Central memory CD8-positive, alpha-beta T cell (primary cell): ENCODE data around the gene LAMA5.

Experiments used
- ATAC-seq: fragments of 150-1000 bp; cut with Tn5 transposase; replicated peaks from 2 replicates; pipeline ENCODE4 v1.10.0; 2022; ENCODE audit warnings: mild to moderate bottlenecking, moderate FRiP score, moderate number of reproducible peaks; ENCODE audit not compliant: poor library complexity, severe bottlenecking; ENCODE audit errors: extremely low read depth
- DNase-seq, 2 donors: peaks; one replicate each; pipeline ENCODE4 v3.0.0; 2021; ENCODE audit warnings: low spot score in 2 of 2
- H3K27ac Mint-ChIP-seq: one replicate; pipeline ENCODE4 v1.8.0; 2022; ENCODE audit warnings: low read depth, mild to moderate bottlenecking, moderate library complexity, mixed read lengths
- H3K27me3 Mint-ChIP-seq: one replicate; pipeline ENCODE4 v1.8.0; 2022; ENCODE audit warnings: mixed read lengths
- H3K36me3 Mint-ChIP-seq: one replicate; pipeline ENCODE4 v1.8.0; 2022; ENCODE audit warnings: mild to moderate bottlenecking, moderate library complexity, mixed read lengths; ENCODE audit not compliant: insufficient read depth
- H3K4me1 Mint-ChIP-seq: one replicate; pipeline ENCODE4 v1.8.0; 2022; ENCODE audit warnings: mixed read lengths
- H3K4me3 Mint-ChIP-seq: one replicate; pipeline ENCODE4 v1.8.0; 2022; ENCODE audit warnings: mild to moderate bottlenecking, moderate library complexity, mixed read lengths
- H3K9me3 Mint-ChIP-seq: one replicate; pipeline ENCODE4 v1.8.0; 2022; ENCODE audit warnings: mixed read lengths

The LAMA5 gene

GRCh38 chr20:62266340-62266739, 100.8 kb downstream of the LAMA5 start:
- Mint-ChIP-seq H3K36me3 (peaks cover 20% of the 10 kb centered on the region), H3K4me1 (no peaks in the 10 kb centered on the region), H3K27ac (no peak overlapping the region), H3K9me3 (no peaks in the 10 kb centered on the region), H3K27me3 (no peaks in the 10 kb centered on the region), H3K4me3 (no peak overlapping the region)
- ATAC-seq (no peak), DNase-seq (no peak)

- Mint-ChIP-seq H3K36me3 (peaks cover 24% of the 10 kb centered on the region), H3K4me1 (peaks cover 3% of the 10 kb centered on the region), H3K27me3 (no peaks in the 10 kb centered on the region), H3K9me3 (no peaks in the 10 kb centered on the region), H3K4me3 (no peak overlapping the region), H3K27ac (no peak overlapping the region)
- DNase-seq (no peak), ATAC-seq (no peak)
Observed at GRCh38 chr20:62265365-62265764, 101.7 kb downstream of the LAMA5 start.

- peaks cover 33% of the 10 kb centered on the region for H3K36me3 Mint-ChIP-seq
- H3K27ac Mint-ChIP-seq = no peak overlapping the region
- no peaks in the 10 kb centered on the region for H3K9me3 Mint-ChIP-seq
- H3K4me3 Mint-ChIP-seq = no peak overlapping the region
- no peak for DNase-seq
- H3K4me1 Mint-ChIP-seq = peaks cover 7% of the 10 kb centered on the region
- no peaks in the 10 kb centered on the region for H3K27me3 Mint-ChIP-seq
- no peak for ATAC-seq
Observed at GRCh38 chr20:62263396-62263795, 103.7 kb downstream of the LAMA5 start.

- no peaks in the 10 kb centered on the region for H3K27me3 Mint-ChIP-seq
- DNase-seq (no peak), ATAC-seq (no peak)
- no peak overlapping the region for H3K4me3 Mint-ChIP-seq
- no peaks in the 10 kb centered on the region for H3K9me3 Mint-ChIP-seq
- peaks cover 7% of the 10 kb centered on the region for H3K4me1 Mint-ChIP-seq
- peaks cover 42% of the 10 kb centered on the region for H3K36me3 Mint-ChIP-seq
- H3K27ac Mint-ChIP-seq = no peak overlapping the region
Observed at GRCh38 chr20:62262064-62262463, 105.0 kb downstream of the LAMA5 start.

GRCh38 chr20:62259294-62259565, 107.9 kb downstream of the LAMA5 start:
- H3K9me3 Mint-ChIP-seq = no peaks in the 10 kb centered on the region
- DNase-seq (no peak), ATAC-seq (no peak)
- H3K4me3 Mint-ChIP-seq = no peak overlapping the region
- peaks cover 47% of the 10 kb centered on the region for H3K36me3 Mint-ChIP-seq
- H3K4me1 Mint-ChIP-seq = peaks cover 11% of the 10 kb centered on the region
- no peak overlapping the region for H3K27ac Mint-ChIP-seq
- no peaks in the 10 kb centered on the region for H3K27me3 Mint-ChIP-seq
